OCI-LY3 (cell line): ENCODE results near the gene CHMP4B.

ENCODE experiments used
- H2AFZ ChIP-seq: fragments of 200-600, 300-600 bp; shearing (Covaris generic); 2 replicates; pipeline ENCODE4 v1.6.0; 2014; ENCODE audit warnings: antibody characterized with exemption, low read depth, low read length
- H3K27ac ChIP-seq: fragments of 200-600, 300-600 bp; sonication (generic); 2 replicates; pipeline ENCODE4 v1.5.1; 2014; ENCODE audit warnings: mild to moderate bottlenecking, low read length, moderate library complexity, mixed read lengths
- H3K27me3 ChIP-seq: fragments of 200-600, 300-600 bp; sonication (generic); 2 replicates; pipeline ENCODE4 v1.6.1; 2014; ENCODE audit warnings: low read depth, low read length, mixed read lengths
- H3K36me3 ChIP-seq: fragments of 200-600, 300-600 bp; sonication (generic); replicated peaks from 2 replicates; pipeline ENCODE3; 2014; ENCODE audit warnings: low read depth, low read length, mixed read lengths
- H3K4me1 ChIP-seq: fragments of 300-600, 200-600 bp; sonication (generic); 2 replicates; pipeline ENCODE4 v1.6.1; 2014; ENCODE audit warnings: low read length, mixed read lengths
- H3K4me2 ChIP-seq: fragments of 200-600, 300-600 bp; sonication (generic); 2 replicates; pipeline ENCODE4 v1.6.1; 2014; ENCODE audit warnings: low read length, mixed read lengths
- H3K4me3 ChIP-seq: fragments of 300-600, 200-600 bp; sonication (generic); 2 replicates; pipeline ENCODE4 v1.5.1; 2014; ENCODE audit warnings: antibody characterized with exemption, mild to moderate bottlenecking, low read length, moderate library complexity
- H3K79me2 ChIP-seq: fragments of 300-600, 200-600 bp; shearing (Covaris generic); 2 replicates; pipeline ENCODE4 v1.6.1; 2014; ENCODE audit warnings: mild to moderate bottlenecking, low read length, mixed read lengths
- H3K9ac ChIP-seq: fragments of 300-600, 200-600 bp; shearing (Covaris generic); 2 replicates; pipeline ENCODE4 v1.6.0; 2014; ENCODE audit warnings: mild to moderate bottlenecking, low read length, moderate library complexity
- H3K9me3 ChIP-seq: fragments of 200-600, 300-600 bp; shearing (Covaris generic); 2 replicates; pipeline ENCODE4 v1.6.1; 2014; ENCODE audit warnings: low read length, mixed read lengths; ENCODE audit not compliant: insufficient read depth
- H4K20me1 ChIP-seq: fragments of 200-600, 300-600 bp; sonication (generic); 2 replicates; pipeline ENCODE4 v1.6.1; 2016; ENCODE audit warnings: low read length, mixed read lengths; ENCODE audit not compliant: insufficient read depth
- CTCF ChIP-seq: fragments of 200-600, 300-600 bp; sonication (generic); IDR thresholded peaks from 2 replicates; pipeline ENCODE4 v1.5.1; 2014; ENCODE audit warnings: antibody characterized with exemption, low read length, low read depth
- EZH2phosphoT487 ChIP-seq: fragments of 200-600 bp; shearing (Covaris generic); IDR thresholded peaks from 2 replicates; pipeline ENCODE4 v1.6.1; 2018; ENCODE audit warnings: antibody characterized with exemption, mixed run types, low read depth

Gene CHMP4B

GRCh38 chr20:33875534-33876026 lies 64.4 kb downstream of the CHMP4B start:
- peak overlapping the region; percentile 36 for H3K27ac ChIP-seq
- peak overlapping the region; percentile 18; the same call in 1 of the 2 replicates for H3K9ac ChIP-seq
- TF ChIP-seq EZH2phosphoT487 (no peak), CTCF (no peak)
- peaks cover 27% of the 10 kb centered on the region for H3K4me1 ChIP-seq
- peaks cover 11% of the 10 kb centered on the region; the same call in 1 of the 2 replicates for H3K9me3 ChIP-seq
- H3K79me2 ChIP-seq: no peaks in the 10 kb centered on the region
- no peak overlapping the region for H2AFZ ChIP-seq
- H3K4me3 ChIP-seq: peak overlapping the region; percentile 41
- H4K20me1 ChIP-seq: no peaks in the 10 kb centered on the region
- peak overlapping the region; percentile 64 for H3K4me2 ChIP-seq
- H3K27me3 ChIP-seq: no peaks in the 10 kb centered on the region
- H3K36me3 ChIP-seq: no peaks in the 10 kb centered on the region

GRCh38 chr20:33878583-33878982 lies 67.4 kb downstream of the CHMP4B start:
- peaks cover 11% of the 10 kb centered on the region; the same call in 1 of the 2 replicates for H3K9me3 ChIP-seq
- H3K36me3 ChIP-seq: no peaks in the 10 kb centered on the region
- H2AFZ ChIP-seq: no peak overlapping the region
- no peaks in the 10 kb centered on the region for H3K27me3 ChIP-seq
- no peak overlapping the region for H3K9ac ChIP-seq
- no peak overlapping the region for H3K4me2 ChIP-seq
- no peak overlapping the region for H3K27ac ChIP-seq
- TF ChIP-seq CTCF (no peak), EZH2phosphoT487 (no peak)
- peaks cover 36% of the 10 kb centered on the region for H3K4me1 ChIP-seq
- H3K79me2 ChIP-seq: no peaks in the 10 kb centered on the region
- H4K20me1 ChIP-seq: no peaks in the 10 kb centered on the region
- no peak overlapping the region for H3K4me3 ChIP-seq

GRCh38 chr20:33880396-33880795 lies 69.2 kb downstream of the CHMP4B start:
- peaks cover 11% of the 10 kb centered on the region; the same call in 1 of the 2 replicates for H3K9me3 ChIP-seq
- no peak overlapping the region for H3K9ac ChIP-seq
- H3K4me1 ChIP-seq: peaks cover 24% of the 10 kb centered on the region
- H3K36me3 ChIP-seq: no peaks in the 10 kb centered on the region
- no peaks in the 10 kb centered on the region for H3K27me3 ChIP-seq
- H3K4me3 ChIP-seq: no peak overlapping the region
- no peak overlapping the region for H3K27ac ChIP-seq
- no peak overlapping the region for H3K4me2 ChIP-seq
- TF ChIP-seq CTCF (no peak), EZH2phosphoT487 (no peak)
- no peak overlapping the region for H2AFZ ChIP-seq
- no peaks in the 10 kb centered on the region for H3K79me2 ChIP-seq
- H4K20me1 ChIP-seq: no peaks in the 10 kb centered on the region

- Histone ChIP-seq H3K27ac (no peak overlapping the region), H3K36me3 (no peaks in the 10 kb centered on the region), H3K9me3 (peaks cover 11% of the 10 kb centered on the region; the same call in 1 of the 2 replicates), H3K79me2 (no peaks in the 10 kb centered on the region), H3K27me3 (no peaks in the 10 kb centered on the region), H3K4me2 (no peak overlapping the region), H3K4me1 (peaks cover 18% of the 10 kb centered on the region), H3K9ac (no peak overlapping the region), H3K4me3 (no peak overlapping the region), H2AFZ (no peak overlapping the region), H4K20me1 (no peaks in the 10 kb centered on the region)
- TF ChIP-seq CTCF (no peak), EZH2phosphoT487 (no peak)
These were observed 70.8 kb downstream of the CHMP4B start for GRCh38 chr20:33881989-33882388.
